K562 (cell line): Measurements from ENCODE around the gene RFWD3. TPM values are rescaled to one million over a fixed set of nuclear protein-coding genes. Genes with fewer than 3 reads are reported as not detected.

Experiments used
- MAFF ChIP-seq: IDR thresholded peaks from 2 replicates; pipeline ENCODE4 v1.6.1; 2012; ENCODE audit warnings: low read length, improper control_type of control experiment
- TCFL5 ChIP-seq: fragments of 250-450 bp; sonication (Bioruptor Pico); conservative IDR thresholded peaks from 2 replicates; pipeline ENCODE4 v1.6.1; 2021; ENCODE audit warnings: mild to moderate bottlenecking, moderate library complexity, matching md5 sums
- YY1 ChIP-seq, 3 experiments: IDR thresholded peaks; 2 replicates each; pipeline ENCODE4 v1.6.1; 2011; ENCODE audit warnings: low read length in 2 of 3, mild to moderate bottlenecking in 2 of 3, moderate library complexity in 2 of 3, borderline replicate concordance in 1 of 3, control low read depth in 1 of 3, low read depth in 1 of 3; ENCODE audit not compliant: insufficient read depth in 3 of 3, insufficient replicate concordance in 2 of 3, control insufficient read depth in 1 of 3, insufficient read length in 1 of 3; ENCODE audit errors: extremely low read depth in 1 of 3
- ZNF24 ChIP-seq: fragments of 450-650 bp; IDR thresholded peaks from 2 replicates; pipeline ENCODE4 v1.6.1; 2016
- polyA plus RNA-seq, 8 experiments: library from polyadenylated mRNA; depleted of rRNA in 4 of 8; stranded (reverse) in 5 of 8; unstranded in 3 of 8; fragments of >200 nt; fragmentation: Nextera tagmentation in 2 of 8; fragmentation: Illumina TruSeq in 1 of 8; extraction: Ambion mirVana in 2 of 8; extraction: Trizol in 1 of 8; gene quantifications; 2 replicates each; pipeline versions ENCODE4 v1.2.1 to v1.2.3, GENCODE V29; 2011 to 2014; ENCODE audit warnings: inconsistent platforms in 1 of 8, missing spikeins in 1 of 8
- total RNA-seq, 7 experiments: library from RNA; depleted of rRNA in 6 of 7; stranded (reverse); fragments of >200 nt in 6 of 7; fragmentation: Illumina TruSeq in 2 of 7; extraction: Trizol in 2 of 7; gene quantifications; 2 replicates each; pipeline versions ENCODE4 v1.2.1 to v1.2.3, GENCODE V29; 2011 to 2021; ENCODE audit warnings: low replicate concordance in 1 of 7
- TF ChIP-seq, protein P1 (sequence below), 2 experiments: fragments of 450-650 bp; IDR thresholded peaks; 2 replicates each; pipeline ENCODE4 v1.6.1; 2016; ENCODE audit warnings: mild to moderate bottlenecking in 2 of 2, borderline replicate concordance in 1 of 2, low read depth in 1 of 2, moderate library complexity in 1 of 2
- TF ChIP-seq, protein P2 (sequence below): fragments of 250-450 bp; sonication (Bioruptor Pico); IDR thresholded peaks from 2 replicates; pipeline ENCODE4 v1.5.0; 2020; ENCODE audit warnings: mild to moderate bottlenecking
- TF ChIP-seq, protein P3 (sequence below): sonication (generic); IDR thresholded peaks from 2 replicates; pipeline ENCODE4 v1.6.1; 2016

The RFWD3 gene
- total and polyA plus RNA-seq, 9 of the 15 experiments (the other 6 are each of a cell fraction or from before 2014, with no cell fraction given): 20.8 to 121 (median 79.0) TPM

DNA sequence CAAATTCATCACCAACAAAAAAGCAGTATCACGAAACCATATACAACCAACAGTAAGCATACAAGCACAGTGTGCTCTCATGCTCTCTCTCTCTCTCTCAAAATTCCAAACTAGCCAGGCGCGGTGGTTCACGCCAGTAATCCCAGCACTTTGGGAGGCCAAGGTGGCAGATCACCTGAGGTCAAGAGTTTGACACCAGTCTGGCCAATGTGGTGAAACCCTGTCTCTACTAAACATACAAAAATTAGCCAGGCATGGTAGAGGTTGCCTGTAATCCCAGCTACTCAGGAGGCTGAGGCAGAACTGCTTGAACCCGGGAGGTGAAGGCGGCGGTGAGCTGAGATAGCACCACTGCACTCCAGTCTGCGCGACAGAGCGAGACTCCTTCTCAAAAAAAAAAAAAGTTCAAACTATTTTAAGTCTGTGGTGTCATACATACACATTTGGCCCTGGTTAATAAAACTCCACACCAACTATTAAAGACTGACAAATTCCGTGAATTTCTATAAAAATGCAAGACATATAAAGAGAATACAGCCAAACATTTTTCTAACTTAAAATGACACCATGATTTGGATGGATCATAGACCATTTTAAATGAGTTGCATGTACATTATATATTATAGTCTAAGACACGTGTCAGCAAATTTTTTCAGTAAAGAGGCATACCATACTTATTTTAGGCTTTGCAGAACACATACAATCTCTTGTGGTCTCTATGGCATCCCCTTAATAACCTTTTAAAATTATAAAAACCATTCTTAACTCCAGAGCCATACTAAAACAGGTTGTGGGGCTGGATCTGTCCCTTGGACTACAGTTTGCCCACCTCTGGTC, 90.7 kb downstream of the RFWD3 start (continued):
- TF ChIP-seq, protein P1, sequence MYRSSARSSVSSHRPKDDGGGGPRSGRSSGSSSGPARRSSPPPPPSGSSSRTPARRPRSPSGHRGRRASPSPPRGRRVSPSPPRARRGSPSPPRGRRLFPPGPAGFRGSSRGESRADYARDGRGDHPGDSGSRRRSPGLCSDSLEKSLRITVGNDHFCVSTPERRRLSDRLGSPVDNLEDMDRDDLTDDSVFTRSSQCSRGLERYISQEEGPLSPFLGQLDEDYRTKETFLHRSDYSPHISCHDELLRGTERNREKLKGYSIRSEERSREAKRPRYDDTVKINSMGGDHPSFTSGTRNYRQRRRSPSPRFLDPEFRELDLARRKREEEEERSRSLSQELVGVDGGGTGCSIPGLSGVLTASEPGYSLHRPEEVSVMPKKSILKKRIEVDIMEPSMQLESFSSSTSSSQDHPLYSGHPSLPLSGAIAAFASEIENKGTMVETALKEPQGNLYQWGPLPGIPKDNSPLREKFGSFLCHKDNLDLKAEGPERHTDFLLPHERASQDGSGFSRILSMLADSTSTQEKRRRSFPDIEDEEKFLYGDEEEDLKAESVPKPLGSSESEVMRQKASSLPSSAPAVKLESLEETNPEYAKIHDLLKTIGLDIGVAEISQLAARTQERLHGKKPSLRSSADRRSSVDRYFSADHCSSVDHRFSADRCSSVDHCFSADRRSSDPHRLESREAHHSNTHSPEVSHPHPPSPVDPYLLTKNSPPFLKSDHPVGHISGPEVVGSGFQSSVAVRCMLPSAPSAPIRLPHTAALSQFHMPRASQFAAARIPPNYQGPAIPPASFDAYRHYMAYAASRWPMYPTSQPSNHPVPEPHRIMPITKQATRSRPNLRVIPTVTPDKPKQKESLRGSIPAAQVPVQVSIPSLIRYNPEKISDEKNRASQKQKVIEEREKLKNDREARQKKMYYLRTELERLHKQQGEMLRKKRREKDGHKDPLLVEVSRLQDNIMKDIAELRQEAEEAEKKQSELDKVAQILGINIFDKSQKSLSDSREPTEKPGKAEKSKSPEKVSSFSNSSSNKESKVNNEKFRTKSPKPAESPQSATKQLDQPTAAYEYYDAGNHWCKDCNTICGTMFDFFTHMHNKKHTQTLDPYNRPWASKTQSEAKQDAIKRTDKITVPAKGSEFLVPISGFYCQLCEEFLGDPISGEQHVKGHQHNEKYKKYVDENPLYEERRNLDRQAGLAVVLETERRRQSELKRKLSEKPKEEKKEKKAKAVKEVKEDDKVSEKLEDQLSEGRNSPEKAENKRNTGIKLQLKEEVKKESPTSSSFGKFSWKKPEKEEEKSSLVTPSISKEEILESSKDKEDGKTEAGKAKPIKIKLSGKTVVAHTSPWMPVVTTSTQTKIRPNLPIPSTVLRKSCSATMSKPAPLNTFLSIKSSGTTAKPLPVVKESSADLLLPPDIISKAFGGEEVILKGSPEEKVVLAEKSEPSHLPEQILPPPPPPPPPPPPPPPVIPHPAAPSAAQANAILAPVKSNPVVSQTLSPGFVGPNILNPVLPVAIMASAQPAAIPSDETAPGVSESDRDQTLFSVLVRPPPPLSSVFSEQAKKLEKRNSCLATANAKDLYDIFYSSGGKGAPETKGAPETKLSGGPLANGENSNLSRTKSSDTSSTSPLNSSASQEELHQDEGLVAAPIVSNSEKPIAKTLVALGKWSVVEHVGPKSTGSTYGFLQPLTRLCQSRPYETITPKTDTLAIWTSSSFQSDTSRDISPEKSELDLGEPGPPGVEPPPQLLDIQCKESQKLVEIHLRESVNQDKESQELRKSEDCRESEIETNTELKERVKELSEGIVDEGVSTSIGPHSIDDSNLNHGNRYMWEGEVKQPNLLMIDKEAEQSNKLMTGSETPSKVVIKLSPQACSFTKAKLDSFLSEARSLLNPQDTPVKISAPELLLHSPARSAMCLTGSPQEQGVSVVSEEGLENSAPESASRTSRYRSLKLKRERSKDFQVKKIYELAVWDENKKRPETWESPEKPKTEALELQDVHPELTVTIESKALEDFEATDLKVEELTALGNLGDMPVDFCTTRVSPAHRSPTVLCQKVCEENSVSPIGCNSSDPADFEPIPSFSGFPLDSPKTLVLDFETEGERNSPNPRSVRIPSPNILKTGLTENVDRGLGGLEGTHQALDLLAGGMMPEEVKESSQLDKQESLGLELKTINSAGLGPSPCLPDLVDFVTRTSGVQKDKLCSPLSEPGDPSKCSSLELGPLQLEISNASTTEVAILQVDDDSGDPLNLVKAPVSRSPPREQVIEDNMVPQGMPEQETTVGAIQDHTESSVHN (IDR thresholded peaks at IDR 0.05; ENCODE audit: borderline replicate concordance in 1 of 2, low read depth in 1 of 2): no peak
- TF ChIP-seq, protein P2, sequence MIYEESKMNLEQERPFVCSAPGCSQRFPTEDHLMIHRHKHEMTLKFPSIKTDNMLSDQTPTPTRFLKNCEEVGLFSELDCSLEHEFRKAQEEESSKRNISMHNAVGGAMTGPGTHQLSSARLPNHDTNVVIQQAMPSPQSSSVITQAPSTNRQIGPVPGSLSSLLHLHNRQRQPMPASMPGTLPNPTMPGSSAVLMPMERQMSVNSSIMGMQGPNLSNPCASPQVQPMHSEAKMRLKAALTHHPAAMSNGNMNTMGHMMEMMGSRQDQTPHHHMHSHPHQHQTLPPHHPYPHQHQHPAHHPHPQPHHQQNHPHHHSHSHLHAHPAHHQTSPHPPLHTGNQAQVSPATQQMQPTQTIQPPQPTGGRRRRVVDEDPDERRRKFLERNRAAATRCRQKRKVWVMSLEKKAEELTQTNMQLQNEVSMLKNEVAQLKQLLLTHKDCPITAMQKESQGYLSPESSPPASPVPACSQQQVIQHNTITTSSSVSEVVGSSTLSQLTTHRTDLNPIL (CRISPR knock-in tag): no peak
- no peak for TF ChIP-seq YY1 (IDR thresholded peaks at IDR 0.05; ENCODE audit: borderline replicate concordance in 1 of 3, control insufficient read depth in 1 of 3, extremely low read depth in 1 of 3, insufficient read depth in 3 of 3, insufficient read length in 1 of 3, insufficient replicate concordance in 2 of 3, low read depth in 1 of 3, low read length in 2 of 3)
- TF ChIP-seq TCFL5 (CRISPR knock-in tag): no peak
- peak; percentile 21; the same call in 1 of the 2 replicates for TF ChIP-seq MAFF
- TF ChIP-seq, protein P3, sequence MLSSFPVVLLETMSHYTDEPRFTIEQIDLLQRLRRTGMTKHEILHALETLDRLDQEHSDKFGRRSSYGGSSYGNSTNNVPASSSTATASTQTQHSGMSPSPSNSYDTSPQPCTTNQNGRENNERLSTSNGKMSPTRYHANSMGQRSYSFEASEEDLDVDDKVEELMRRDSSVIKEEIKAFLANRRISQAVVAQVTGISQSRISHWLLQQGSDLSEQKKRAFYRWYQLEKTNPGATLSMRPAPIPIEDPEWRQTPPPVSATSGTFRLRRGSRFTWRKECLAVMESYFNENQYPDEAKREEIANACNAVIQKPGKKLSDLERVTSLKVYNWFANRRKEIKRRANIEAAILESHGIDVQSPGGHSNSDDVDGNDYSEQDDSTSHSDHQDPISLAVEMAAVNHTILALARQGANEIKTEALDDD: no peak
- no peak for TF ChIP-seq ZNF24
